H1 (cell line): ENCODE data around the gene COL20A1. TPM values are rescaled to one million over a fixed set of nuclear protein-coding genes. Genes with fewer than 3 reads are reported as not detected.

Source experiments
- CTCF ChIA-PET: fragments of 300-600 bp; sonication (Branson Sonifier 250); formaldehyde crosslinking; loops from one replicate; lab custom pipeline; 2021; ENCODE audit not compliant: partially characterized antibody; lab: Charles Lee
- POLR2A ChIA-PET: fragments of 300-600 bp; sonication (Branson Sonifier 250); formaldehyde crosslinking; loops from one replicate; lab custom pipeline; 2021; ENCODE audit warnings: inconsistent platforms; ENCODE audit not compliant: partially characterized antibody; lab: Charles Lee
- DNase-seq, 2 experiments: peaks; one replicate each; pipeline versions ENCODE4 v3.0.0 to v3.0.0-alpha.2; 2010 to 2022; ENCODE audit warnings: low spot score in 2 of 2, low read depth in 1 of 2, mixed read lengths in 1 of 2
- FAIRE-seq: peaks from 2 replicates; lab custom pipeline; 2011; peaks lifted over from hg19 to GRCh38; lab: Jason Lieb, UNC
- H2AFZ ChIP-seq: 2 replicates; pipeline ENCODE4 v1.8.1; 2012; ENCODE audit warnings: low read length, inconsistent platforms
- H2AK5ac ChIP-seq: 2 replicates; pipeline ENCODE4 v1.6.1; 2013; ENCODE audit warnings: low read depth, low read length
- H2BK120ac ChIP-seq: replicated peaks from 2 replicates; pipeline ENCODE3; 2013; ENCODE audit warnings: low read depth, low read length, inconsistent platforms
- H2BK12ac ChIP-seq: 2 replicates; pipeline ENCODE4 v1.6.1; 2013; ENCODE audit warnings: low read depth, low read length
- H2BK15ac ChIP-seq: 2 replicates; pipeline ENCODE4 v1.6.1; 2013; ENCODE audit warnings: low read length
- H2BK20ac ChIP-seq: 2 replicates; pipeline ENCODE4 v1.6.1; 2013; ENCODE audit warnings: low read length
- H2BK5ac ChIP-seq: 2 replicates; pipeline ENCODE4 v1.6.1; 2013; ENCODE audit warnings: low read depth, low read length
- H3K14ac ChIP-seq: 2 replicates; pipeline ENCODE4 v1.6.1; 2013; ENCODE audit warnings: inconsistent platforms; ENCODE audit not compliant: insufficient read length
- H3K18ac ChIP-seq: 2 replicates; pipeline ENCODE4 v1.6.1; 2013; ENCODE audit warnings: low read length; ENCODE audit errors: extremely low read depth
- H3K23ac ChIP-seq: 2 replicates; pipeline ENCODE4 v1.6.1; 2013; ENCODE audit warnings: inconsistent platforms; ENCODE audit not compliant: insufficient read length
- H3K23me2 ChIP-seq: 2 replicates; pipeline ENCODE4 v1.6.1; 2013; ENCODE audit warnings: low read depth, low read length
- H3K27ac ChIP-seq: 2 replicates; pipeline ENCODE4 v1.6.1; 2011; ENCODE audit warnings: low read depth, low read length, inconsistent platforms
- H3K27me3 ChIP-seq, 4 experiments: replicated peaks in 1 of 4; 1 replicate in 1 of 4; 2 replicates in 3 of 4; pipeline versions ENCODE4 v1.6.1 to v1.8.1; 2011 to 2013; ENCODE audit warnings: low read length in 3 of 4, mild to moderate bottlenecking in 3 of 4, inconsistent platforms in 2 of 4, mixed read lengths in 2 of 4, moderate library complexity in 1 of 4; ENCODE audit not compliant: control insufficient read depth in 3 of 4, insufficient read depth in 3 of 4; ENCODE audit errors: extremely low read depth in 1 of 4
- H3K36me3 ChIP-seq, 4 experiments: 2 replicates each; pipeline versions ENCODE4 v1.6.1 to v1.8.1; 2011 to 2013; ENCODE audit warnings: mild to moderate bottlenecking in 4 of 4, low read length in 3 of 4, moderate library complexity in 2 of 4, control low read depth in 1 of 4, inconsistent platforms in 1 of 4; ENCODE audit not compliant: insufficient read depth in 4 of 4, control insufficient read depth in 2 of 4
- H3K4ac ChIP-seq: replicated peaks from 2 replicates; pipeline ENCODE3; 2013; ENCODE audit warnings: low read length, low read depth, mixed read lengths, inconsistent platforms; ENCODE audit not compliant: insufficient read length
- H3K4me1 ChIP-seq, 4 experiments: replicated peaks in 1 of 4; 1 replicate in 1 of 4; 2 replicates in 3 of 4; pipeline versions ENCODE4 v1.6.1 to v1.8.1; 2011 to 2013; ENCODE audit warnings: low read length in 3 of 4, inconsistent platforms in 2 of 4, mixed read lengths in 1 of 4; ENCODE audit not compliant: insufficient read depth in 4 of 4, control insufficient read depth in 3 of 4
- H3K4me2 ChIP-seq, 2 experiments: 2 replicates each; pipeline versions ENCODE4 v1.6.1 to v1.8.1; 2011 to 2013; ENCODE audit warnings: low read depth in 2 of 2, low read length in 2 of 2, control low read depth in 1 of 2, inconsistent platforms in 1 of 2, mild to moderate bottlenecking in 1 of 2; ENCODE audit not compliant: insufficient read depth in 1 of 2
- H3K4me3 ChIP-seq, 4 experiments: fragments of 200-600, 300-600 bp in 1 of 4; sonication (generic), shearing (Covaris generic), sonication (Bioruptor Twin) in 1 of 4; 2 replicates each; pipeline versions ENCODE4 v1.5.1 to v1.8.1; 2011 to 2016; ENCODE audit warnings: low read length in 4 of 4, low read depth in 3 of 4, control low read depth in 2 of 4, inconsistent platforms in 2 of 4, mild to moderate bottlenecking in 2 of 4, mixed read lengths in 1 of 4, moderate library complexity in 1 of 4; ENCODE audit not compliant: insufficient read depth in 2 of 4; ENCODE audit errors: extremely low read depth in 1 of 4
- H3K56ac ChIP-seq: replicated peaks from 2 replicates; pipeline ENCODE3; 2013; ENCODE audit warnings: low read depth, mild to moderate bottlenecking, mixed read lengths, low read length, inconsistent platforms; ENCODE audit not compliant: insufficient read length
- H3K79me1 ChIP-seq: 2 replicates; pipeline ENCODE4 v1.6.1; 2013; ENCODE audit warnings: low read depth, low read length, control low read depth
- H3K79me2 ChIP-seq, 2 experiments: 2 replicates each; pipeline versions ENCODE4 v1.6.1 to v1.8.1; 2012 to 2013; ENCODE audit warnings: low read length in 2 of 2, mild to moderate bottlenecking in 2 of 2, inconsistent platforms in 1 of 2; ENCODE audit not compliant: insufficient read depth in 2 of 2, control insufficient read depth in 1 of 2
- H3K9ac ChIP-seq, 4 experiments: replicated peaks in 1 of 4; 1 replicate in 1 of 4; 2 replicates in 3 of 4; pipeline versions ENCODE4 v1.6.1 to v1.8.1; 2011 to 2013; ENCODE audit warnings: low read depth in 3 of 4, low read length in 3 of 4, control low read depth in 2 of 4, mild to moderate bottlenecking in 2 of 4, moderate library complexity in 2 of 4, inconsistent platforms in 1 of 4; ENCODE audit errors: extremely low read depth in 1 of 4
- H3K9me3 ChIP-seq, 2 experiments: 2 replicates each; pipeline versions ENCODE4 v1.6.1 to v1.8.1; 2012 to 2013; ENCODE audit warnings: mild to moderate bottlenecking in 2 of 2, moderate library complexity in 2 of 2, control low read depth in 1 of 2, inconsistent platforms in 1 of 2, low read depth in 1 of 2, low read length in 1 of 2, mixed read lengths in 1 of 2; ENCODE audit not compliant: insufficient read depth in 2 of 2
- H4K20me1 ChIP-seq, 2 experiments: replicated peaks in 1 of 2; 2 replicates each; pipeline versions ENCODE3 to v1.8.1; 2011 to 2013; ENCODE audit warnings: inconsistent platforms in 2 of 2, low read length in 2 of 2, mild to moderate bottlenecking in 1 of 2; ENCODE audit not compliant: insufficient read depth in 2 of 2, control insufficient read depth in 1 of 2
- H4K5ac ChIP-seq: 2 replicates; pipeline ENCODE4 v1.6.1; 2013; ENCODE audit warnings: low read length, low read depth, mixed read lengths, inconsistent platforms; ENCODE audit not compliant: insufficient read length
- H4K8ac ChIP-seq: 2 replicates; pipeline ENCODE4 v1.8.0; 2013; ENCODE audit warnings: mild to moderate bottlenecking, moderate library complexity, low read length, inconsistent platforms; ENCODE audit not compliant: insufficient read depth; ENCODE audit errors: extremely low read depth
- H4K91ac ChIP-seq: replicated peaks from 2 replicates; pipeline ENCODE3; 2013; ENCODE audit warnings: low read length, mixed read lengths, inconsistent platforms; ENCODE audit not compliant: insufficient read length
- ASH2L ChIP-seq: fragments of 200-600, 300-600 bp; sonication (generic); IDR thresholded peaks from one replicate; pipeline ENCODE4 v1.7.1; 2017; ENCODE audit warnings: low read length
- BACH1 ChIP-seq: IDR thresholded peaks from 2 replicates; pipeline ENCODE4 v1.6.1; 2012; ENCODE audit warnings: low read length, improper control_type of control experiment
- CREB1 ChIP-seq: IDR thresholded peaks from 2 replicates; pipeline ENCODE4 v1.6.1; 2012; ENCODE audit warnings: inconsistent platforms
- CTBP2 ChIP-seq: IDR thresholded peaks from 2 replicates; pipeline ENCODE4 v1.7.0; 2011; ENCODE audit warnings: borderline replicate concordance, mild to moderate bottlenecking, moderate library complexity, mixed read lengths, low read length; ENCODE audit not compliant: insufficient read depth, insufficient read length
- EZH2 ChIP-seq: fragments of 200-600 bp; sonication (generic); IDR thresholded peaks from 2 replicates; pipeline ENCODE4 v1.7.1; 2012; ENCODE audit warnings: low read depth, mild to moderate bottlenecking, moderate library complexity, low read length, inconsistent platforms; ENCODE audit not compliant: severe bottlenecking
- FOSL1 ChIP-seq: IDR thresholded peaks from 2 replicates; pipeline ENCODE4 v1.6.1; 2011; ENCODE audit warnings: mild to moderate bottlenecking, low read depth, low read length, moderate library complexity; ENCODE audit not compliant: insufficient read depth
- HDAC6 ChIP-seq: IDR thresholded peaks from one replicate; pipeline ENCODE4 v1.7.1; 2012; ENCODE audit warnings: low read depth, mild to moderate bottlenecking, inconsistent platforms, low read length, moderate library complexity
- KDM4A ChIP-seq: IDR thresholded peaks from one replicate; pipeline ENCODE4 v1.7.1; 2012; ENCODE audit warnings: low read depth, mild to moderate bottlenecking, moderate library complexity, low read length, inconsistent platforms; ENCODE audit not compliant: severe bottlenecking
- NRF1 ChIP-seq: IDR thresholded peaks from 2 replicates; pipeline ENCODE4 v1.6.1; 2011; ENCODE audit warnings: mild to moderate bottlenecking, low read depth, low read length, improper control_type of control experiment
- PHF8 ChIP-seq: fragments of 200-600 bp; sonication (generic); conservative IDR thresholded peaks from 2 replicates; pipeline ENCODE4 v1.7.1; 2012; ENCODE audit warnings: low read depth, mild to moderate bottlenecking, inconsistent platforms, low read length, moderate library complexity
- POLR2A ChIP-seq, 2 experiments: IDR thresholded peaks; 1 replicate in 1 of 2; 2 replicates in 1 of 2; pipeline ENCODE4 v1.6.1; 2011; ENCODE audit warnings: low read depth in 2 of 2, low read length in 2 of 2, mild to moderate bottlenecking in 2 of 2; ENCODE audit errors: control extremely low read depth in 1 of 2
- POLR2AphosphoS5 ChIP-seq: IDR thresholded peaks from 2 replicates; pipeline ENCODE4 v1.6.1; 2011; ENCODE audit warnings: low read depth, low read length
- RFX5 ChIP-seq: IDR thresholded peaks from 2 replicates; pipeline ENCODE4 v1.6.1; 2011; ENCODE audit warnings: low read depth, low read length, improper control_type of control experiment, borderline replicate concordance
- SP1 ChIP-seq: IDR thresholded peaks from 2 replicates; pipeline ENCODE4 v1.6.1; 2011; ENCODE audit warnings: low read depth, low read length
- SP2 ChIP-seq: IDR thresholded peaks from 2 replicates; pipeline ENCODE4 v1.6.1; 2012; ENCODE audit warnings: mild to moderate bottlenecking, low read length, inconsistent platforms
- WGBS, 2 experiments: shearing (Covaris generic) in 1 of 2; methylation state at CpG; one replicate each; pipeline versions ENCODE4 v1.1.6 to v1.1.7; 2013 to 2015; ENCODE audit warnings: low lambda C conversion rate in 2 of 2, mixed read lengths in 2 of 2, inconsistent platforms in 1 of 2, low coverage in 1 of 2, missing lambda C conversion rate in 1 of 2; ENCODE audit not compliant: insufficient replicate concordance in 2 of 2, insufficient coverage in 1 of 2, insufficient read length in 1 of 2; ENCODE audit errors: extremely low coverage in 1 of 2, missing lambda C conversion rate in 1 of 2; 5-methylcytosine and 5-hydroxymethylcytosine counted together
- polyA plus RNA-seq, 7 experiments: library from polyadenylated mRNA; depleted of rRNA in 3 of 7; stranded (reverse) in 5 of 7; unstranded in 2 of 7; fragments of >200 nt in 5 of 7; fragments of 200-250 nt in 2 of 7; gene quantifications; 1 replicate in 5 of 7; 2 replicates in 1 of 7; 4 replicates in 1 of 7; pipeline versions ENCODE4 v1.2.1 to v1.2.3, GENCODE V29; 2011 to 2013; ENCODE audit warnings: missing spikeins in 2 of 7, mixed read lengths in 2 of 7
- total RNA-seq: library from RNA; stranded (reverse); fragmentation: NEBNext Ultra II Directional; extraction: Animal tissue kit (Norgen Biotek cat#: 25700); gene quantifications from 2 replicates; pipeline ENCODE4 v1.2.1, GENCODE V29; 2021

Gene COL20A1
- total and polyA plus RNA-seq, 2 of the 8 experiments (the other 6 are each of a cell fraction or from before 2014, with no cell fraction given) = 0.19 to 0.21 TPM

GRCh38 chr20:63370618-63371187, 77.7 kb downstream of the COL20A1 start:
- Histone ChIP-seq H2BK12ac (no peak overlapping the region), H3K4me3 (no peak overlapping the region), H3K27ac (no peak overlapping the region), H3K79me2 (no peaks in the 10 kb centered on the region), H4K5ac (no peak overlapping the region), H3K9ac (no peak overlapping the region), H2BK20ac (no peak overlapping the region), H4K20me1 (no peaks in the 10 kb centered on the region), H3K4me2 (0 out of 4 replicates have a peak overlapping the region, but pooled peaks of 1 of the 2 experiments have one; percentile 22), H3K36me3 (no peaks in the 10 kb centered on the region), H2BK5ac (no peak overlapping the region), H3K4me1 (peaks cover 0 to 7% (median 2%) of the 10 kb centered on the region in 4 experiments; a peak in 3 of 7 replicates), H3K79me1 (peaks cover 2% of the 10 kb centered on the region; the same call in 1 of the 2 replicates), H4K91ac (no peak overlapping the region), H3K23ac (no peak overlapping the region), H3K14ac (no peak overlapping the region), H3K56ac (no peak overlapping the region), H2AK5ac (no peak overlapping the region), H2BK120ac (no peak overlapping the region), H2BK15ac (no peak overlapping the region), H3K9me3 (no peaks in the 10 kb centered on the region), H3K23me2 (0 out of 2 replicates have a peak, but pooled peaks cover 3% of the 10 kb centered on the region), H3K18ac (no peak overlapping the region), H4K8ac (no peak overlapping the region), H3K27me3 (no peaks in the 10 kb centered on the region; a peak in 1 of 7 replicates), H2AFZ (no peak overlapping the region), H3K4ac (no peak overlapping the region)
- DNase-seq = no peak
- no peak for FAIRE-seq
- ChIA-PET CTCF (interaction anchor here (0.6 to 5.2 kb wide), 15 partner anchors 8 to 189 kb away, joined by 3 to 25 read pairs (median 3); no protein-coding TSS in a partner anchor), POLR2A (interaction anchor here (0.9 to 1.1 kb wide), 3 partner anchors 10 to 76 kb away, joined by 3 to 4 read pairs (median 4); partner anchors contain the start of gene CHRNA4)
- 82% methylated on average over 15 of the region's 21 CpGs; no CpG with 5 or more reads in 1 of the 2 experiments for WGBS, 2 experiments
- no peak for TF ChIP-seq POLR2AphosphoS5
- no peak for TF ChIP-seq CREB1
- no peak for TF ChIP-seq HDAC6
- no peak for TF ChIP-seq NRF1
- TF ChIP-seq CTBP2 = no peak
- TF ChIP-seq KDM4A = no peak
- no peak for TF ChIP-seq BACH1
- no peak for TF ChIP-seq FOSL1
- TF ChIP-seq POLR2A (IDR thresholded peaks at IDR 0.05; ENCODE audit: control extremely low read depth in 1 of 2, low read depth in 2 of 2, low read length in 2 of 2) = no peak
- TF ChIP-seq EZH2 = no peak
- TF ChIP-seq RFX5 = no peak
- no peak for TF ChIP-seq PHF8
- no peak for TF ChIP-seq SP2
- no peak for TF ChIP-seq ASH2L
- no peak for TF ChIP-seq SP1
